Measurements from ENCODE around the gene ALG3.

- TF ChIP-seq CTCF (IDR thresholded peaks at IDR 0.05) = no peak
- no peak for TF ChIP-seq POLR2A (IDR thresholded peaks at IDR 0.05)
Observed at GRCh38 chr3:184242297-184242685, 6.5 kb downstream of the ALG3 start.
